Measurements from ENCODE around the gene ZCCHC7.

ZCCHC7 gene

GRCh38 chr9:37271679-37272078 is 151.3 kb downstream of the ZCCHC7 start:
- Histone ChIP-seq H3K27me3 (ENCODE audit: low read depth, low read length) (no peaks in the 10 kb centered on the region), H3K4me2 (ENCODE audit: low read length) (no peak overlapping the region), H3K27ac (ENCODE audit: low read length) (no peak overlapping the region), H3K36me3 (replicated peaks; ENCODE audit: low read depth, low read length) (peaks cover 5% of the 10 kb centered on the region), H3K4me3 (ENCODE audit: low read length) (no peak overlapping the region), H3K9me3 (ENCODE audit: insufficient read depth, low read length) (no peaks in the 10 kb centered on the region), H2AFZ (ENCODE audit: low read depth, low read length) (no peak overlapping the region), H3K9ac (ENCODE audit: low read length) (no peak overlapping the region), H4K20me1 (ENCODE audit: insufficient read depth, low read length) (no peaks in the 10 kb centered on the region), H3K4me1 (ENCODE audit: low read length) (no peaks in the 10 kb centered on the region), H3K79me2 (ENCODE audit: low read length) (no peaks in the 10 kb centered on the region; the same call in 1 of the 2 replicates)
- no peak for TF ChIP-seq CTCF (IDR thresholded peaks at IDR 0.05; ENCODE audit: low read depth, low read length)
- no peak for TF ChIP-seq EZH2phosphoT487 (IDR thresholded peaks at IDR 0.05; ENCODE audit: low read depth)

GRCh38 chr9:37273595-37273994 is 153.2 kb downstream of the ZCCHC7 start:
- H3K9ac ChIP-seq (ENCODE audit: low read length) = no peak overlapping the region
- peaks cover 5% of the 10 kb centered on the region for H3K36me3 ChIP-seq (replicated peaks; ENCODE audit: low read depth, low read length)
- TF ChIP-seq CTCF (IDR thresholded peaks at IDR 0.05; ENCODE audit: low read depth, low read length) = no peak
- TF ChIP-seq EZH2phosphoT487 (IDR thresholded peaks at IDR 0.05; ENCODE audit: low read depth) = no peak
- H3K4me1 ChIP-seq (ENCODE audit: low read length) = no peaks in the 10 kb centered on the region
- H4K20me1 ChIP-seq (ENCODE audit: insufficient read depth, low read length) = no peaks in the 10 kb centered on the region
- no peaks in the 10 kb centered on the region for H3K27me3 ChIP-seq (ENCODE audit: low read depth, low read length)
- no peak overlapping the region for H3K4me2 ChIP-seq (ENCODE audit: low read length)
- no peaks in the 10 kb centered on the region; the same call in 1 of the 2 replicates for H3K79me2 ChIP-seq (ENCODE audit: low read length)
- no peaks in the 10 kb centered on the region for H3K9me3 ChIP-seq (ENCODE audit: insufficient read depth, low read length)
- H3K4me3 ChIP-seq (ENCODE audit: low read length) = no peak overlapping the region
- no peak overlapping the region for H3K27ac ChIP-seq (ENCODE audit: low read length)
- no peak overlapping the region for H2AFZ ChIP-seq (ENCODE audit: low read depth, low read length)

- Histone ChIP-seq H3K9me3 (ENCODE audit: insufficient read depth, low read length) (no peaks in the 10 kb centered on the region), H3K27me3 (ENCODE audit: low read depth, low read length) (no peaks in the 10 kb centered on the region), H3K4me3 (ENCODE audit: low read length) (no peak overlapping the region), H3K79me2 (ENCODE audit: low read length) (no peaks in the 10 kb centered on the region), H2AFZ (ENCODE audit: low read depth, low read length) (no peak overlapping the region), H3K4me2 (ENCODE audit: low read length) (no peak overlapping the region), H3K27ac (ENCODE audit: low read length) (no peak overlapping the region), H4K20me1 (ENCODE audit: insufficient read depth, low read length) (no peaks in the 10 kb centered on the region), H3K36me3 (replicated peaks; ENCODE audit: low read depth, low read length) (no peaks in the 10 kb centered on the region), H3K4me1 (ENCODE audit: low read length) (peaks cover 20% of the 10 kb centered on the region), H3K9ac (ENCODE audit: low read length) (no peak overlapping the region)
- TF ChIP-seq EZH2phosphoT487 (IDR thresholded peaks at IDR 0.05; ENCODE audit: low read depth) (no peak), CTCF (IDR thresholded peaks at IDR 0.05; ENCODE audit: low read depth, low read length) (no peak)
Observed at GRCh38 chr9:37281541-37281940, 161.2 kb downstream of the ZCCHC7 start.

GRCh38 chr9:37283730-37284325 is 163.5 kb downstream of the ZCCHC7 start:
- H4K20me1 ChIP-seq (ENCODE audit: insufficient read depth, low read length) = no peaks in the 10 kb centered on the region

More at GRCh38 chr9:37283730-37284325, 163.5 kb downstream of the ZCCHC7 start:
- no peaks in the 10 kb centered on the region for H3K27me3 ChIP-seq (ENCODE audit: low read depth, low read length)
- peaks cover 20% of the 10 kb centered on the region for H3K4me1 ChIP-seq (ENCODE audit: low read length)
- no peaks in the 10 kb centered on the region for H3K9me3 ChIP-seq (ENCODE audit: insufficient read depth, low read length)
- no peak overlapping the region for H3K27ac ChIP-seq (ENCODE audit: low read length)
- no peak for TF ChIP-seq CTCF (IDR thresholded peaks at IDR 0.05; ENCODE audit: low read depth, low read length)
- TF ChIP-seq EZH2phosphoT487 (IDR thresholded peaks at IDR 0.05; ENCODE audit: low read depth) = no peak
- H3K36me3 ChIP-seq (replicated peaks; ENCODE audit: low read depth, low read length) = no peaks in the 10 kb centered on the region
- H3K9ac ChIP-seq (ENCODE audit: low read length) = 0 out of 2 replicates have a peak overlapping the region, but pooled peaks have one; percentile 2
- no peaks in the 10 kb centered on the region; the same call in 1 of the 2 replicates for H3K79me2 ChIP-seq (ENCODE audit: low read length)
- no peak overlapping the region for H2AFZ ChIP-seq (ENCODE audit: low read depth, low read length)
- peak overlapping the region; percentile 55 for H3K4me2 ChIP-seq (ENCODE audit: low read length)
- H3K4me3 ChIP-seq (ENCODE audit: low read length) = peak overlapping the region; percentile 28; the same call in 1 of the 2 replicates

Data from OCI-LY3 (cell line).